GM21515 (cell line): ENCODE results near the gene FAM53A.

Source experiments
- ATAC-seq: cut with Tn5 transposase; IDR thresholded peaks from one replicate; pipeline ENCODE4 v1.9.1; 2021; ENCODE audit not compliant: unreplicated experiment

FAM53A gene

GRCh38 chr4:1661695-1662094, 22.4 kb downstream of the FAM53A start:
- no peak for ATAC-seq

GRCh38 chr4:1660948-1661677, 23.0 kb downstream of the FAM53A start:
- no peak for ATAC-seq

DNA sequence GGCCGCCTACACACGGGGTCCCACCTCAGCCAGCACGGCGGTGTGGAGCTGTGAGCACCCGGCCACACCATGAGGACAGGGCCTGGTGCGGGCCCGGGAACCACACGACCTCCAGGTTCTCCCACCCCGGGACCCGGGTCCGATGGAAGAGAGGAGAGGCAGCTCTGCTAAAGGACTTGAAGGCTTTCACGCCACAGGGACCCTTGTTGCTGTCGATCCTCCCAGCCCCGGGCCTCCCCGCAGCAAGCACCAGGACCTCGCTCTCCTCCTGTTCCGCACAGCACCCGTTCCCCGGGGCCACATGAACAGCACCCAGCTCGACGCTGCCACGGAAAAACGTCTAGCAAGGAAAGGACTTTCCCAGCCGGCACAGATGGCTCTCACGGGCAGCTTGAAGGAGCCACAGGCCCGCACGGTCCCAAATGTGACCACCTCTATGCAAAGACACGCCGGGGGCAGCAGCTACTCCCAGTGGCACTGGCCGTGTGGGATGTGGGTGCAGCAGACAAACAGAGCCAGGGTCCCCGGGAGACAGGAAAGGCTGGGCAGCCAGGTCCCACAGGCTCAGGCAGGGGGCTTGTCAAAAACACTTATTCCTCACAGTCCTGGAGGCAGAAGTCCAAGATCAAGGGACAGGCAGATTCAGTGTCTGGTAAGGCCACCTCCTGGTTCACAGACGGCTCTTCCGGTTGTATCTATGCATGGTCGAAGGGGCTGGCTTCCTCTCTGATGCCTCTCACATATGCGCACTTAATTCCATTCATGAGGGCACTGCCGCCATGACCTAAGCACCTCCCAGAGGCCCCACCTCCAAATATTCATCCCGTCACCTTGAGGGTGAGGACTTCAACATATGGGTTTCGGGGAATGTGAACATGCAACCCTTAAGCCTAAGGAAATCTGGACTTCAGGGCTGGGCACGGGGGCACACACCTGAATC, 24.7 kb downstream of the FAM53A start:
- ATAC-seq = no peak

GRCh38 chr4:1658581-1658980, 25.5 kb downstream of the FAM53A start:
- no peak for ATAC-seq

DNA sequence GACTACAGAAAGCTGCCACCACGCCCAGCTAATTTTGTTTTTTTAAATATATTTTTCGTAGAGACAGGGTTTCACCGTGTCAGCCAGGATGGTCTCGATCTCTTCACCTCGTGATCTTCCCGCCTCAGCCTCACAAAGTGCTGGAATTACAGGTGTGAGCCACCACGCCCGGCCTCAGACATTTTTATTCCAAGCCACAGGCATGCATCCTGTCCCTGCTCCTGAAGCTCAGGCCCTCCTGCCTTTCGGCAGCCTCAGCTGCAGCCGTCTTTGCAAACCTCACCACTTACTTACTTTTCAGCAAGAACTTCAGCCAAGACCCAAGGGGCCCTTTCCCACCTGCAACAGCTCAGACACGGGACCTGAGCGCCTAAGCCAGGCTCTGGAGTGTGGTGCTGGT, 26.0 kb downstream of the FAM53A start:
- ATAC-seq = no peak

DNA sequence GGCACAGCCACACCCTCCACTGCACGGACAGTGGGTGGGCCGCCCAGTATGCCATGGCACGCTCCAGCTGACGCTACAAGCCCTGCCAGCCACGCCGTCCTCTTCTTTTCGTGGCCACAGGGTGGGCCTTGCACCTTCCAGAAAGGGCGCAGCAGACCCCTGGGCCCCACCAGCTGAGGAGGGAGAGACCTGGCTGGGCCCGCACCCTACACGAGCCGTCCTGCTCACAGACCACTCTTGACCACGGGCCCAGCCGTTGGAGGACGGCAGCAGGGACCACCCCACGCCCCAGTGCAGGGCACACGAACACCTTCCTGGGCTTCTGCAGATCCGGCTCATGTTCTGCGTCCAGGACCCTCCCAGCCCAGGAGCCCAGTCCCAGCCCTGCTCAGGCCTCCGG, 27.1 kb downstream of the FAM53A start:
- ATAC-seq = no peak

DNA sequence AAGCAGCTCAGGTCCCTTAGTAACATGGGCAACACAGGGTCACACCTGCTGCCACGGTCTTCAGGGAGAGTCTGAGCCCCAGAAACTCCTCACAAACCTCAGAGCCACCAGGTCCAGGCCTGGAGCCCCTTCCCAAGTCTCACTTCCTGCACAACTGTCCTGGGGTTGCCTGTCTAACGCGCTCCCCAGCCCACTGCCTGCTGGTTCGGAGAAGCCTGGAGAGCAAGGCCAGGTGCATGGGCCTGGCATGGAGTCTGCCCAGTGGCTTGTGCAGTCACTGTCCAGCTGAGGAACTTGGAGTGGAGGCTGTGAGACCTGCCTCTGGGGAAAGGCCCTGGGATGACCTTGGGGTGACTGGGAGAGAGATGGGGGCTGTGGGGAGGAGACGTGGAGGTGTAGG, 28.0 kb downstream of the FAM53A start:
- ATAC-seq = no peak

GRCh38 chr4:1655676-1656075, 28.4 kb downstream of the FAM53A start:
- ATAC-seq = no peak

- ATAC-seq = no peak
Observed at GRCh38 chr4:1655081-1655480, 29.0 kb downstream of the FAM53A start.

DNA sequence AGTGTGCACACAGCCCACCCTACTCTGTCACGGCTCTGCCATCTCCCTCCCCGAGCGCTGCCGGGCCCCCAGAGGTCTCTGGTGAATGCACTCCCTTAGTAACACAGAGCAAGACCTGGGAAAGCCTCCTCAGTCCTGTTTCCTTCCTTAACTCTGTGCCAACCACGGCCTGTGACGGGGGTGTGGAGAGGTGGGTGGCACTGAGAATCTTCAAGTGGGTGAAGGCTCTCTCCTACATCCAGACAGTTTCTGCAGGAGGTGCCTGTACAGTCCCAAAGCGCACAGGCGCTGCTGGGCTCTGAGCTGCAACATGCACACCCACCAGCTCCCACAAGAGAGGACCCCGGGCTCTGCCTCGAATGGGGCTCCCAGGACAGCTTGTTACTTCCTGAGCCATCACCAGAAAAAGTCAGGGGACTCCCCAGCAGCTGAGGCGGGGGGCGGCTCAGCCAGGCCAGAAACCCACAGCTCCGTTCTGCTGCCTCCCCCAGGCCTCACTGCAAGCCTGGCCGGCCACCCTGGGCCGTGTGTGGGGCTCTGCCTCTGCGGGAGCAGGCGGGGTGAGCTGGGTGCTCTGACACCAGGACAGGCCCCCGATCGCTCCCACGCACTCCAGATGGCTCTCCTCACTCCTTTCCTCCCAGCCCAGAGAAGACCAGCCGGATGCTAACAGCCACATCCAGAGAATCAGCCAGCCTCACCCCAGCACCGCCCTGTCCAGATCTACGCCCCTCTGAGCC, 29.7 kb downstream of the FAM53A start:
- ATAC-seq = no peak

DNA sequence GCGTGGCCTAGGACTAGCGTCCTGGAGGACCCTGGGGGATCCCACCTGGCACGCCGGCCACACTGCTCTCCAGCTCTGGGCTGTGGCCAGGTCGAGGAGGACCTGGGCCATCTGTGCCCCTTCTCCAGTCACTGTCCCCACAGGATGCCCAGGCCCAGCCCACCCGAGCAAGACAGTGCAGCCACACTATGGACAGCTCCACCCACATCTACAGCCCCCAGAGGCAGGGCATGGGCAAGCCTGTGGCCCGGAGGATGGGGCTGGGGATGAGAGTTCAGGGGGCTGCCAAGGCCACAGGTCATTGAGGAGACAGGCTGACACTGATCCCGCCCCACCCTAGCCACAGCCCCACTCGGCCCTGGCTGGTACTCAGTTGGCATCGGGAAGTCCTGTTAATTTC, 30.3 kb downstream of the FAM53A start:
- no peak for ATAC-seq

DNA sequence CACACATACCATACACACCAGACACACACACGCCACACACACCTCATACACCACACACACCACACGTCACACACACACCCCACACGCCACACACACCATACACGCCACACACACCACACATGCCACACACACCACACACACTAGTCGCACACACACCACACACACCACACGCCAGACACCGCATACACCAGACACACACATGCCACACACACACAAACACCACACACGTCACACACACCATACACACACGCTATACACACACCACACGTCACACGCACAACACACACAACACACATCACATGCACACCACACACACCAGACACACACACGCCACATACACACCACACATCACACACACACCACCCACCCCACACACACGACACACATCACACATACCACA, 32.0 kb downstream of the FAM53A start:
- ATAC-seq = no peak

DNA sequence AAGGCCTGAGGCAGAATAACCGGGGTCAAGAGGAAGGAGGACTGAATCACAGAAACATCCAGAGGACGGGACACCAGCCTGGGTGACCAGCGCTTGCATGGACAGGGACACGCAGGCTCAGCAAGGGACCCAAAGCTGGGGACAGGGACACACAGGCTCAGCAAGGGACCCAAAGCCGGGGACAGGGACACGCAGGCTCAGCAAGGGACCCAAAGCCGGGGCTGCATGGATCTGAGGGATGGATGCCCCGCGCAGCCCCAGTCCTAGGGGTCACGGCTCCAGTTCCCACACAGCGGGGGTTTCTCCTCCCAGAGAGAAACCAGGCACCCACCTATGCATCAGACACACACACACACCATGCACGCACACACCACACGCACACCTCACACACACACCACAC, 32.5 kb downstream of the FAM53A start:
- no peak for ATAC-seq

- ATAC-seq = no peak
Observed at GRCh38 chr4:1648962-1649361, 35.2 kb downstream of the FAM53A start.

- no peak for ATAC-seq
Observed at GRCh38 chr4:1647432-1647831, 36.7 kb downstream of the FAM53A start.

DNA sequence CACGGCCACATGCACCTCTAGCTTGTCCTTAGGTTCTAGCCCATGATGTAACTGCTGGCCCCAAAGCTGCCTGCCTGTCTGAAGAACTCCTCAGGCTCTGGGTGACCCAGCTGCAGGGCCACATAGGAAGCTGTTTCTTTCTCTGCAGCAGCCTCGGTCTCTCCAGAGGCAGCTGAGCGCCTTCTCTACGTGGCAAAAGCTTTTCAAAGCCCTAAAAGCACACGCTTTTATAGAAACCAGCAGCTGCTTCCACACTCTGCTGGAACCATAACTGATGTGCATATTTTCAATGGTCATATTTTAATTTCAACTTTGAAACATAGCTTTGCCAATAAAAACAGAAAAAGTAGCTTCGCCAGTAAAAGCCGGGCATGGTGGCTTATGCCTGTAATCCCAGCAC, 37.4 kb downstream of the FAM53A start:
- ATAC-seq = no peak

- no peak for ATAC-seq
Observed at GRCh38 chr4:1644891-1645657, 39.0 kb downstream of the FAM53A start.

GRCh38 chr4:1643971-1644735, 40.0 kb downstream of the FAM53A start:
- no peak for ATAC-seq

DNA sequence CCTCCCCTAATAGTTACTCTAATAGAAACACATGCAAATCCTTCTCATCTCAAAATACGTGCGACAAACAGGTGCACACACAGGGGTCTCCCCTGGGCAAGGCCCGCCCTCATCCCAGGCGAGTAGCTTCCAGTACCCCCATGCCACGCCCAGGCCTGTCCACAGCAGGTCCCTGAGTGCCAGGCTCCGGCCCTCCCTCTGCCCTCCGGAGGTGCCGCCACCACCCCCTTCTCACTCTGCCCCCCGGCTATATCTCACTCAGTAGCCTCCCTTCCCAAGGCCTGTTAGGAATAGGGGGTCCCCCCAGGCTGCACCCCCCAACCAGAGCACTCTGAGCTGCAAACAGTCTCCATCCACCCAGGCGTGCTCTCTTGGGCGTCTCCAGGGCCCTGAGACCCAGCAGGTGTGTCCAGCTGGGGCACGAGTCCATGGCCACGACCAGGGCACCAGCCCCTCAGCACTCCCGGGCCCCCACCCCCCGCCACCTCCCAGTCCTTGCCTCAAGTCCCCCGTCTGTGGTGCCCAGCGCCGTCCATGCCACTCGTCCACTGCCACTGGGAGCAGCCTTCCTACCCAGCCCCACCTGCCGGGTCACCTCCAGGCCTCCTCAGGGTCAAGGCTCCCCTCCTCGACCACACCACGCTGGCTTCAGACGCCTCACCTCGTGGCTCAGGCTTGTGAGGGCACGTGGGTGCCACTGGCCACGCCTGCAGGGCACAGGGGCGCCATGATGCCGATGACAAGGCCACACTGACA, 41.7 kb downstream of the FAM53A start:
- ATAC-seq = no peak
